ENCODE data around the gene ATAD3B.
"Not testable (repeated sequence)": the region's sequence is repeated elsewhere in the genome, so short reads cannot be mapped to it uniquely, and the experiment has no call there.

DNA sequence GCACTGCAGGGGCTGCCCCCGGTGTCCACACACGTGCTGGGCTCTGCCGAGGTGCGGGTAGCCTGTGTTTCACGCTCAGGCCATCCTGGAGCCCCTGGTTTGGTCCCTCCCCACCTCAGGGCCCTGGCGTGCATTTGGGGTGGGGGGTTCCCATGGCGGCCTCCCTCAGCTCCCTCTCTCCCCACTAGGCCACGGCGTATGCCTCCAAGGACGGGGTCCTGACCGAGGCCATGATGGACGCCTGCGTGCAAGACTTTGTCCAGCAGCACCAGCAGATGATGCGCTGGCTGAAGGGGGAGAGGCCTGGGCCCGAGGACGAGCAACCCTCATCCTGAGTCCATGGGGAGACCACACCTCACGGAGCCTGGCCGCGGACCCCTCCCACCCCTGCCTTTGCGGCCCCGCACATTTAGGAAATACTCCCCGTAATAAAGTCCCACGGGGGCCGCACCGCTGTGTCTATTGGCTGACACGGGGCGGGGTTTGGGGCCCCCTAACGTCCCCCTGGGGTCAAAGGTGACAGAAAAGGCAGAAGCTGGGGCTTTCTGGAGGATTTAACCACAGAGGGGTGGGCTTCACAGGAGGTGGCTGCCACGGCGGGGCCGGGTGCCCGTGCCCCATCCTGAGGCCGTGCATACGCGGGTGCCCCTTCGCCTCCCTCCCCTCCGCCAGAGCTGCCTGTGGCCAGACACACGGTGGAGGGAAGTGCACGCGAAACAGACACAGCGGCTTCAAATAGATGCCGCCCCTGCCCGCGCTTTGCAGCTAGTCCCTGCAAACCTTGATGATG, 3.2 kb upstream of the ATAD3B start:
- not testable (repeated sequence) for TF ChIP-seq POLR2AphosphoS5 (IDR thresholded peaks at IDR 0.05; ENCODE audit: low read depth); CTCF (IDR thresholded peaks at IDR 0.05; ENCODE audit: insufficient read depth, low read length); REST (IDR thresholded peaks at IDR 0.05; ENCODE audit: insufficient replicate concordance, low read depth)
